Memory B cell (primary cell): ENCODE results near the gene NCBP2.

Experiments
- ATAC-seq: fragments of 150-1000 bp; cut with Tn5 transposase; 2 replicates; pipeline ENCODE4 v1.10.0; 2021; ENCODE audit warnings: low read depth, mild to moderate bottlenecking, moderate library complexity
- DNase-seq, 2 donors: peaks; one replicate each; pipeline ENCODE4 v3.0.0; 2022; ENCODE audit warnings: low spot score in 2 of 2
- H3K27ac Mint-ChIP-seq: one replicate; pipeline ENCODE4 v1.8.0; 2022; ENCODE audit warnings: mild to moderate bottlenecking, moderate library complexity, mixed read lengths
- H3K27me3 Mint-ChIP-seq: one replicate; pipeline ENCODE4 v1.8.0; 2022; ENCODE audit warnings: mixed read lengths
- H3K36me3 Mint-ChIP-seq: one replicate; pipeline ENCODE4 v1.8.0; 2022; ENCODE audit warnings: mild to moderate bottlenecking, mixed read lengths
- H3K4me1 Mint-ChIP-seq: one replicate; pipeline ENCODE4 v1.8.0; 2022; ENCODE audit warnings: mixed read lengths
- H3K4me3 Mint-ChIP-seq: one replicate; pipeline ENCODE4 v1.8.0; 2022; ENCODE audit warnings: mild to moderate bottlenecking, moderate library complexity, mixed read lengths
- H3K9me3 Mint-ChIP-seq: one replicate; pipeline ENCODE4 v1.8.0; 2022; ENCODE audit warnings: mixed read lengths

NCBP2 gene

DNA sequence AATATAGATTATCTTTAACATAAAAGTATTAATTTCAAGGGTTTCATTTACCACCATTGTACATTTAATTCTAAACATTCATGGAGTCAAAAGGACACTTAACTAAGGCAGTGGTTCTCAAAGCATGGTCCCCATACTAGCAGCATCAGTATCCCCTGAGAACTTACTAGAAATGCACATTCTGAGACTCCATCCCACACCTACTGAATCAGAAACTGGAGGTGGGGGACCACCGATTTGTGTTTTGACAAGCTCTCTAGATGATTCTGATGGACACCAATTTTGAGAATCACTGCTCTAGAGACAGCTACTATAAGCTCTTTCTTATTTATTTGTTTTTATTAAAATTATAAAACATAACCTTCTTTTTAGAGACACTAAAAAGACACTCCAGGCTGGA, 40.6 kb downstream of the NCBP2 start:
- H3K36me3 Mint-ChIP-seq: peaks cover 19% of the 10 kb centered on the region
- H3K9me3 Mint-ChIP-seq: no peaks in the 10 kb centered on the region
- DNase-seq: no peak
- no peak for ATAC-seq
- no peak overlapping the region for H3K4me3 Mint-ChIP-seq
- no peaks in the 10 kb centered on the region for H3K27me3 Mint-ChIP-seq
- H3K27ac Mint-ChIP-seq: no peak overlapping the region
- peaks cover 2% of the 10 kb centered on the region for H3K4me1 Mint-ChIP-seq

DNA sequence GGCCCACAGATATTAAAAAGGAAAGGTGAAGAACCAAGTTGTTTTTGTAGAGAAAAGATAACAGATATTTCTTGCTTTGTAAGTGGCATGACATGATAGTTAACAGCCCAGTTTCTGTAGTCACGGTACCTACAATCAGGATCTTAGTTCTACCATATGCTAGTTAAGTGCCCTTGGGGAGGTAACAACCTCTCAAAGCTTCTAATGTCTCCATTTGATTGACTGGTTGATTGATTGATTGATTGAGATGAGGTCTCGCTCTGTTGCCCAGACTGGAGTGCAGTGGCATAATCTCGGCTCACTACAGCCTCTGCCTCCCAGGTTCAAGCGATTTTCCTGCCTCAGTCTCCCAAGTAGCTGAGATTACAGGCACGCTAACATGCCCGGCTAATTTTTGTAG, 46.1 kb downstream of the NCBP2 start:
- Mint-ChIP-seq H3K4me1 (peaks cover 2% of the 10 kb centered on the region), H3K27me3 (no peaks in the 10 kb centered on the region), H3K27ac (no peak overlapping the region), H3K4me3 (no peak overlapping the region), H3K36me3 (peaks cover 5% of the 10 kb centered on the region), H3K9me3 (no peaks in the 10 kb centered on the region)
- DNase-seq: no peak
- no peak for ATAC-seq

- ATAC-seq: no peak
- Mint-ChIP-seq H3K27me3 (no peaks in the 10 kb centered on the region), H3K9me3 (no peaks in the 10 kb centered on the region), H3K27ac (no peak overlapping the region), H3K36me3 (no peaks in the 10 kb centered on the region), H3K4me1 (peaks cover 5% of the 10 kb centered on the region), H3K4me3 (no peak overlapping the region)
- DNase-seq: no peak
Measured at GRCh38 chr3:196894557-196895295, 47.6 kb downstream of the NCBP2 start.

DNA sequence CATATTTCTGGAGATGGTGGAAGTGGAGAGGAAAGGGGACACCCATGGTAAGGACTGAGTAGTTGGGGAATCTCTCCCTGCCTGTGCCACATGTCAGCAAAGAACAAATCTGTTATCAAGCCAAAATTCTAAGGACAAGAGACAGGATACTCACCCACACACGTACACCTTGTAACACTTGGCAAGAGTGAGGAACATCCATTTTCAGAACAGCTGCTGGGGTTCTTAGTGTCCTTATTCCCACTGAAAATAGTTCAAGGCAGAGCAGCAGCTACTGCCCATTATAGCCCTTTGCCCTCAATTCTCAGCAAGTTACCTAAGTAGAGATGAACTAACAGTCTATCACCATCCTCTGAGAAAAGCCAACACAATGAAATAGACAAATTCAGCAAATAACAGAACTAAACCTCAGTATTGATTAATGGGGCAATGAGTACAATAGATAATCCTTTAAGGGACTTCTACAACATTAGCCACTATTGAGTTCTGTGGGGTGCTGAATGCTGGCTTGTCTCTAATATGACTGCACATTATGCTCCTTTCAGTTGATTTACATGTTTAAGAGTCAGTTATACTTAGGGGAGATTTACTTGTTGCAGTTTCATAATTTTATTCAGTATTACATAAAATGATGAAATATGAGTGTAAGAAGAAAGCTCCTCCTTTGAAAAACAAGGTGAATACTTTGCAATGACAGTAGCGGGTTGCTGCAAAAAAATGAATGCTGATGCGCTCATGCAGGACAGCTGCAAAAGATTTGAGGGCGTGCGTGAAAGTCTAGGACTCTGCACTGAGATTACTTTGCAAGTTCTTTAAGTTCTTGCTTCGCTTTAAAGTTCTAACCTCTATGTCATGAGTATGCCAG, 52.3 kb downstream of the NCBP2 start:
- peaks cover 11% of the 10 kb centered on the region for H3K4me1 Mint-ChIP-seq
- DNase-seq (no peak), ATAC-seq (no peak)
- no peak overlapping the region for H3K27ac Mint-ChIP-seq
- no peaks in the 10 kb centered on the region for H3K27me3 Mint-ChIP-seq
- H3K4me3 Mint-ChIP-seq: no peak overlapping the region
- H3K36me3 Mint-ChIP-seq: peaks cover 6% of the 10 kb centered on the region
- H3K9me3 Mint-ChIP-seq: no peaks in the 10 kb centered on the region

GRCh38 chr3:196886144-196886543, 56.2 kb downstream of the NCBP2 start:
- ATAC-seq: no peak
- Mint-ChIP-seq H3K27me3 (no peaks in the 10 kb centered on the region), H3K9me3 (no peaks in the 10 kb centered on the region), H3K36me3 (peaks cover 9% of the 10 kb centered on the region), H3K27ac (no peak overlapping the region), H3K4me3 (no peak overlapping the region), H3K4me1 (peaks cover 18% of the 10 kb centered on the region)
- no peak for DNase-seq
